ENCODE data around the gene TBX22.
"Not testable (repeated sequence)": the region's sequence is repeated elsewhere in the genome, so short reads cannot be mapped to it uniquely, and the experiment has no call there.

Gene TBX22

GRCh38 chrX:80022363-80023031 is 7.9 kb downstream of the TBX22 start:
- no peak for DNase-seq (ENCODE audit: low read depth, low spot score)
- in situ Hi-C loops (cut with HindIII; ENCODE audit: low sequenced_read_pairs), result no loop called here
- TF ChIP-seq CTCF (IDR thresholded peaks at IDR 0.05; ENCODE audit: low read depth, low read length), result no peak
- no peak overlapping the region for H3K4me3 ChIP-seq (ENCODE audit: low read depth, low read length)

GRCh38 chrX:80026116-80026515 is 11.6 kb downstream of the TBX22 start:
- TF ChIP-seq CTCF (IDR thresholded peaks at IDR 0.05; ENCODE audit: low read depth, low read length), result no peak
- no peak for DNase-seq (ENCODE audit: low read depth, low spot score)
- H3K4me3 ChIP-seq (ENCODE audit: low read depth, low read length), result no peak overlapping the region
- in situ Hi-C loops (cut with HindIII; ENCODE audit: low sequenced_read_pairs), result no loop called here

GRCh38 chrX:80066156-80066555 is 51.6 kb downstream of the TBX22 start:
- DNase-seq (ENCODE audit: low read depth, low spot score); in situ Hi-C loops (cut with HindIII; ENCODE audit: low sequenced_read_pairs); H3K4me3 ChIP-seq (ENCODE audit: low read depth, low read length): not testable (repeated sequence)

- DNase-seq (ENCODE audit: low read depth, low spot score); in situ Hi-C loops (cut with HindIII; ENCODE audit: low sequenced_read_pairs); H3K4me3 ChIP-seq (ENCODE audit: low read depth, low read length): not testable (repeated sequence)
Measured at GRCh38 chrX:80075625-80076024, 61.1 kb downstream of the TBX22 start.
